Astrocyte (in vitro differentiated cells and primary cell): ENCODE results near the gene ZNF532. TPM values are rescaled to one million over a fixed set of nuclear protein-coding genes. Genes with fewer than 3 reads are reported as not detected.

Experiments
- DNase-seq: peaks from one replicate; pipeline ENCODE4 v3.0.0-alpha.2; 2010; ENCODE audit warnings: low read depth
- FAIRE-seq: peaks from 2 replicates; lab custom pipeline; 2011; peaks lifted over from hg19 to GRCh38; lab: Jason Lieb, UNC
- H2AFZ ChIP-seq: 2 replicates; pipeline ENCODE4 v1.6.0; 2012; ENCODE audit warnings: low read depth, low read length, inconsistent platforms
- H3K27ac ChIP-seq: 2 replicates; pipeline ENCODE4 v1.5.1; 2011; ENCODE audit warnings: low read depth, low read length, inconsistent platforms
- H3K27me3 ChIP-seq: 2 replicates; pipeline ENCODE4 v1.6.0; 2011; ENCODE audit warnings: low read length, inconsistent platforms; ENCODE audit not compliant: insufficient read depth
- H3K36me3 ChIP-seq: 2 replicates; pipeline ENCODE4 v1.5.1; 2011; ENCODE audit warnings: low read length, inconsistent platforms; ENCODE audit not compliant: insufficient read depth
- H3K4me1 ChIP-seq: 2 replicates; pipeline ENCODE4 v1.5.1; 2011; ENCODE audit warnings: low read length, inconsistent platforms; ENCODE audit not compliant: insufficient read depth
- H3K4me2 ChIP-seq: 2 replicates; pipeline ENCODE4 v1.6.0; 2012; ENCODE audit warnings: low read length, inconsistent platforms
- H3K4me3 ChIP-seq: 2 replicates; pipeline ENCODE4 v1.5.1; 2011; ENCODE audit warnings: low read depth, mild to moderate bottlenecking, low read length, inconsistent platforms; ENCODE audit not compliant: insufficient read depth
- H3K79me2 ChIP-seq: 2 replicates; pipeline ENCODE4 v1.6.0; 2012; ENCODE audit warnings: mild to moderate bottlenecking, low read length, inconsistent platforms; ENCODE audit not compliant: insufficient read depth
- H3K9ac ChIP-seq: 2 replicates; pipeline ENCODE4 v1.6.0; 2012; ENCODE audit warnings: mild to moderate bottlenecking, low read length, inconsistent platforms
- H3K9me3 ChIP-seq: 2 replicates; pipeline ENCODE4 v1.5.1; 2012; ENCODE audit warnings: low read depth, mild to moderate bottlenecking, low read length, inconsistent platforms; ENCODE audit not compliant: insufficient read depth
- H4K20me1 ChIP-seq: 2 replicates; pipeline ENCODE4 v1.6.0; 2012; ENCODE audit warnings: low read length, inconsistent platforms; ENCODE audit not compliant: insufficient read depth
- H3K27ac Mint-ChIP-seq: one replicate; pipeline ENCODE4 v1.8.0; 2021; ENCODE audit warnings: mild to moderate bottlenecking, mixed read lengths; ENCODE audit not compliant: unreplicated experiment
- H3K27me3 Mint-ChIP-seq: one replicate; pipeline ENCODE4 v1.8.0; 2021; ENCODE audit warnings: low read depth, mixed read lengths; ENCODE audit not compliant: unreplicated experiment
- H3K36me3 Mint-ChIP-seq: one replicate; pipeline ENCODE4 v1.8.0; 2021; ENCODE audit warnings: low read depth, mixed read lengths; ENCODE audit not compliant: unreplicated experiment
- H3K4me1 Mint-ChIP-seq: one replicate; pipeline ENCODE4 v1.8.0; 2021; ENCODE audit warnings: low read depth, mixed read lengths; ENCODE audit not compliant: unreplicated experiment
- H3K4me3 Mint-ChIP-seq: one replicate; pipeline ENCODE4 v1.8.0; 2021; ENCODE audit warnings: mild to moderate bottlenecking, moderate library complexity, mixed read lengths; ENCODE audit not compliant: unreplicated experiment
- H3K9me3 Mint-ChIP-seq: one replicate; pipeline ENCODE4 v1.8.0; 2021; ENCODE audit warnings: mild to moderate bottlenecking, mixed read lengths; ENCODE audit not compliant: unreplicated experiment
- EZH2 ChIP-seq: IDR thresholded peaks from 2 replicates; pipeline ENCODE4 v1.6.1; 2012; ENCODE audit warnings: mild to moderate bottlenecking, low read length, inconsistent platforms; ENCODE audit not compliant: insufficient read depth
- total RNA-seq: library from RNA; stranded (reverse); gene quantifications from 2 replicates; pipeline ENCODE4 v1.2.1, GENCODE V29; 2021
- TF ChIP-seq, protein P1 (sequence below): IDR thresholded peaks from 2 replicates; pipeline ENCODE4 v1.5.1; 2011; ENCODE audit warnings: low read depth, mild to moderate bottlenecking, inconsistent platforms, low read length, moderate library complexity; ENCODE audit not compliant: insufficient read depth

Gene ZNF532
- total RNA-seq, 1 donor from 2014 or later, result 135 TPM

DNA sequence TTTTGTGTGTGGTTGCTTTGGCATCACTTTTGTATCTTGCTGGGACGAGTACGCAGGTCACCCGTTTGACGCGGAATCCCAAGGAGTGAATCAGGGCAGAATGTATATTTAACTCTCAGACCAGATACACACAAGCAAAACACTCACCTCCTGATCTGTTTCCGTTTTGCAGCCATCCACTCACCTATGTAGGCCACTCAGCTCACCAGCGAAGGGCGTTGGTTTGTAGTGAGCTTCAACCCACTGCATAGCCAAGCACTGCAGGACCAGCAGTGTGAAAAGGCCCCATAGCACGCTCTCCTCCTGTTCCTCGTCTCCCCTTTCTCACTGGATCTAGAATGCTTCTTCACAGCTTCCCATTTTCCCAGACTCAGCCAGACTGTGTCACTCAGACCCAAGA lies 58.3 kb downstream of the ZNF532 start:
- H3K36me3 ChIP-seq, result peaks cover 15% of the 10 kb centered on the region
- no peaks in the 10 kb centered on the region for H3K27me3 ChIP-seq
- peaks cover 12% of the 10 kb centered on the region for H3K4me1 Mint-ChIP-seq
- H4K20me1 ChIP-seq, result peaks cover 77% of the 10 kb centered on the region
- FAIRE-seq, result no peak
- H3K4me3 ChIP-seq, result no peak overlapping the region
- H3K27ac Mint-ChIP-seq, result no peak overlapping the region
- peaks cover 58% of the 10 kb centered on the region for H3K36me3 Mint-ChIP-seq
- no peak overlapping the region for H3K9ac ChIP-seq
- no peak overlapping the region for H3K4me3 Mint-ChIP-seq
- no peak for TF ChIP-seq EZH2
- TF ChIP-seq, protein P1, sequence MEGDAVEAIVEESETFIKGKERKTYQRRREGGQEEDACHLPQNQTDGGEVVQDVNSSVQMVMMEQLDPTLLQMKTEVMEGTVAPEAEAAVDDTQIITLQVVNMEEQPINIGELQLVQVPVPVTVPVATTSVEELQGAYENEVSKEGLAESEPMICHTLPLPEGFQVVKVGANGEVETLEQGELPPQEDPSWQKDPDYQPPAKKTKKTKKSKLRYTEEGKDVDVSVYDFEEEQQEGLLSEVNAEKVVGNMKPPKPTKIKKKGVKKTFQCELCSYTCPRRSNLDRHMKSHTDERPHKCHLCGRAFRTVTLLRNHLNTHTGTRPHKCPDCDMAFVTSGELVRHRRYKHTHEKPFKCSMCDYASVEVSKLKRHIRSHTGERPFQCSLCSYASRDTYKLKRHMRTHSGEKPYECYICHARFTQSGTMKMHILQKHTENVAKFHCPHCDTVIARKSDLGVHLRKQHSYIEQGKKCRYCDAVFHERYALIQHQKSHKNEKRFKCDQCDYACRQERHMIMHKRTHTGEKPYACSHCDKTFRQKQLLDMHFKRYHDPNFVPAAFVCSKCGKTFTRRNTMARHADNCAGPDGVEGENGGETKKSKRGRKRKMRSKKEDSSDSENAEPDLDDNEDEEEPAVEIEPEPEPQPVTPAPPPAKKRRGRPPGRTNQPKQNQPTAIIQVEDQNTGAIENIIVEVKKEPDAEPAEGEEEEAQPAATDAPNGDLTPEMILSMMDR, result no peak
- H3K9me3 Mint-ChIP-seq, result peaks cover 3% of the 10 kb centered on the region
- peaks cover 6% of the 10 kb centered on the region for H3K9me3 ChIP-seq
- H3K79me2 ChIP-seq, result peaks cover 96% of the 10 kb centered on the region
- peaks cover under 1% of the 10 kb centered on the region for H3K4me1 ChIP-seq
- no peaks in the 10 kb centered on the region for H3K27me3 Mint-ChIP-seq
- no peak overlapping the region for H3K27ac ChIP-seq
- no peak overlapping the region for H2AFZ ChIP-seq
- H3K4me2 ChIP-seq, result no peak overlapping the region
- no peak for DNase-seq

DNA sequence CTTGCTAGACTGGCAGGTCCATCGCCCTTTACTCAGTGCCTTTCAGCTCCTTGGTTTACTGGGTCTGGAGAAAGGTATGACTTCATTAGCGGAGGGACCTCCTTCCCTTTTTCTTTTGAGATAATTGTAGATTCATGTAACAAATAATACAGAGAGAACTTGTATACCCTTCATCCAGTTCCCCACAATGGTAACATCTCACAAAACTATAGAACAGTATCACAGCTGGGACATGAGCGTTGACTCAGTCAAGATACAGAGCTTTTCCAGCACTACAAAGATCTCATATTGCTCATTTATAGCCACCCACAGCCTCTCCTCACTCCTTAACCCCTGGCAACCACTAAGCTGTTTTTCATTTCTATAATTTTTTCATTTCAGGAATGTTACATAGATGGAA lies 59.8 kb downstream of the ZNF532 start:
- H3K4me1 ChIP-seq, result peaks cover 5% of the 10 kb centered on the region
- Mint-ChIP-seq H3K36me3 (peaks cover 47% of the 10 kb centered on the region), H3K27ac (no peak overlapping the region), H3K4me3 (no peak overlapping the region), H3K27me3 (no peaks in the 10 kb centered on the region), H3K4me1 (peaks cover 23% of the 10 kb centered on the region), H3K9me3 (peaks cover 3% of the 10 kb centered on the region)
- no peak overlapping the region for H3K27ac ChIP-seq
- no peak overlapping the region for H2AFZ ChIP-seq
- no peak overlapping the region for H3K4me2 ChIP-seq
- H3K4me3 ChIP-seq, result no peak overlapping the region
- H3K27me3 ChIP-seq, result no peaks in the 10 kb centered on the region
- no peak for TF ChIP-seq EZH2
- TF ChIP-seq, protein P1, result no peak
- peaks cover 97% of the 10 kb centered on the region for H3K79me2 ChIP-seq
- H4K20me1 ChIP-seq, result peaks cover 84% of the 10 kb centered on the region
- peaks cover 6% of the 10 kb centered on the region for H3K9me3 ChIP-seq
- H3K36me3 ChIP-seq, result peaks cover 7% of the 10 kb centered on the region
- H3K9ac ChIP-seq, result no peak overlapping the region
- DNase-seq (no peak), FAIRE-seq (no peak)

DNA sequence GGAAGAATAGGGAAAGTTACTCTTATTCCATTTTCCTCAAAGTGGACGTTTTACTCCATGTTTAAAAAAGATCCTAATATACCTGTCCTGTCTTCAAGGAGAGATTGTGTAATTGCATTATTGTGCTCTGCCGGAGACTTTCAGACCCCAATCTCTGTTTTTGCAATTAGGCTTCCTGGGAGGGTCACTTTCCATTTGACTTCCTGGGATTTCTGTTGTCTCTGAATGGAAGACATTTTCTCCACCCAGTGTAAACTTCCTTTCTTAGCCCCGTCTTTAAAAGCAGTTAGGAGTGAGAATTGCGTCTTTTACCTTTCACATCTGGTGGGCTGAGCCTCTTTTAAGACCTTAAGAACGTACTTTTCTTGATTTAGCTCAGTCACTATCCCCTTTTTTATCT lies 63.0 kb downstream of the ZNF532 start:
- peaks cover 6% of the 10 kb centered on the region for H3K9me3 ChIP-seq
- H3K4me1 Mint-ChIP-seq, result peaks cover 16% of the 10 kb centered on the region
- no peak overlapping the region for H3K27ac Mint-ChIP-seq
- no peak overlapping the region for H3K4me3 ChIP-seq
- H3K4me2 ChIP-seq, result no peak overlapping the region
- H3K4me3 Mint-ChIP-seq, result no peak overlapping the region
- H3K27me3 ChIP-seq, result no peaks in the 10 kb centered on the region
- peaks cover 3% of the 10 kb centered on the region for H3K36me3 ChIP-seq
- H3K9me3 Mint-ChIP-seq, result peaks cover 3% of the 10 kb centered on the region
- H4K20me1 ChIP-seq, result peaks cover 78% of the 10 kb centered on the region
- no peak overlapping the region for H3K27ac ChIP-seq
- H3K9ac ChIP-seq, result no peak overlapping the region
- peaks cover 98% of the 10 kb centered on the region for H3K79me2 ChIP-seq
- H2AFZ ChIP-seq, result no peak overlapping the region
- TF ChIP-seq EZH2, result no peak
- TF ChIP-seq, protein P1, result no peak
- FAIRE-seq, result no peak
- H3K4me1 ChIP-seq, result peaks cover 6% of the 10 kb centered on the region
- H3K27me3 Mint-ChIP-seq, result no peaks in the 10 kb centered on the region
- peaks cover 43% of the 10 kb centered on the region for H3K36me3 Mint-ChIP-seq
- no peak for DNase-seq
